SK-N-SH (cell line): ENCODE measurements around the gene RBM44.

Experiments
- CTCF ChIP-seq: fragments of 200-600 bp; sonication (generic); IDR thresholded peaks from 2 replicates; pipeline ENCODE4 v1.6.1; 2017; ENCODE audit warnings: antibody characterized with exemption, mild to moderate bottlenecking, moderate library complexity
- JUND ChIP-seq: IDR thresholded peaks from 2 replicates; pipeline ENCODE4 v1.4.0; 2012
- MAX ChIP-seq: IDR thresholded peaks from 2 replicates; pipeline ENCODE4 v1.4.0; 2012; ENCODE audit warnings: low read depth
- NRF1 ChIP-seq: IDR thresholded peaks from 2 replicates; pipeline ENCODE4 v1.6.1; 2012; ENCODE audit warnings: low read depth, mild to moderate bottlenecking, low read length
- POLR2AphosphoS5 ChIP-seq: IDR thresholded peaks from 2 replicates; pipeline ENCODE4 v1.6.1; 2012; ENCODE audit warnings: low read depth, low read length
- SIN3A ChIP-seq: IDR thresholded peaks from 2 replicates; pipeline ENCODE4 v1.6.1; 2012; ENCODE audit warnings: low read depth, mild to moderate bottlenecking, low read length, moderate library complexity, borderline replicate concordance
- YY1 ChIP-seq: IDR thresholded peaks from 2 replicates; pipeline ENCODE4 v1.4.0; 2012; ENCODE audit warnings: low read depth, mild to moderate bottlenecking

- no peak for TF ChIP-seq CTCF
- TF ChIP-seq SIN3A = no peak
- TF ChIP-seq POLR2AphosphoS5 = no peak
- no peak for TF ChIP-seq MAX
- TF ChIP-seq YY1 = no peak
- TF ChIP-seq JUND = no peak
- no peak for TF ChIP-seq NRF1
These were observed 20.7 kb downstream of the RBM44 start for GRCh38 chr2:237819231-237819630.
